IPS-NIHi7 (cell line): ENCODE results near the gene NEK4.

Experiments
- DNase-seq: peaks from one replicate; pipeline ENCODE4 v3.0.0; 2012; ENCODE audit warnings: mixed read lengths; ENCODE audit errors: extremely low spot score

Gene NEK4

GRCh38 chr3:52792961-52793695 is 22.4 kb upstream of the NEK4 start:
- DNase-seq = no peak

DNA sequence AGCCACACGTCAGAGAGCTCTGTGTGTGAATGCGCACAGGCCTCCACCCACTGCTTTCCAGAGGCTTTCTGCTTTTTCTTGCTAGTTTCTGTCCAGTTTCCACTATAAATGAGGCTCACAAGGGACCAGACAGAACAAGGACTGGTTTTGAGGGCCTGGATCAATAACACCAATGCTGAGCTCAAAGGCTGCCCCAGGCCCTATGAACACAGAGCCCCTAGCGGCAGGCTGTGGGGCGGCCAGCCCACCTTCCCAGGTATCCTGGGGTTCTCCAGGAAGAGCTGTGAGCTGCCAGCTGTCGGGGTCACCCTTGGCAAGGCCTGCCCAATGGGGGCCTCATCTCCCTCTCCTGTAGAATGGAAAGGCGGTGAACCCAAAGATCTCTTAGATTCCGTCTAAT is 21.7 kb upstream of the NEK4 start:
- peak; percentile 75 for DNase-seq

DNA sequence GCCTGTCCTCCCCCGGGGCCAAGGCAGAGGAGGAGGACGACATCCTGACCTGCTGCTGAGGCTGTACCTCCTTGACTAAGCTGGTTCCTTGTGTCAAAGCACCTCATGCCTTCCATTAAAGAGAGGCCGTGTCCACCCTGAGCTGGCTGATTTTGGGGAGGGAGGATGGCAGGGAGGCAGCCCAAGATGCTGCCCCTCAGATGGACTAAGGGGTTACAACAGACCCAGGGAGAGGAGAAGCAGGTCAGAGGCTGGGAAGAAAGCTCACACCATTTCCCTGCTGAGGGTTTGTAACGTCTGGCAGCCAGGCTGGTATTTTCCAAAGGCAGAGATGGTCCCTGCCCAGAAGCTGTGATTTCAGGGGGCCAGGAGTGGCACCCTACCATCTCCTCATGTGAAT is 21.2 kb upstream of the NEK4 start:
- DNase-seq = no peak

GRCh38 chr3:52791366-52791765 is 20.6 kb upstream of the NEK4 start:
- DNase-seq = no peak

DNA sequence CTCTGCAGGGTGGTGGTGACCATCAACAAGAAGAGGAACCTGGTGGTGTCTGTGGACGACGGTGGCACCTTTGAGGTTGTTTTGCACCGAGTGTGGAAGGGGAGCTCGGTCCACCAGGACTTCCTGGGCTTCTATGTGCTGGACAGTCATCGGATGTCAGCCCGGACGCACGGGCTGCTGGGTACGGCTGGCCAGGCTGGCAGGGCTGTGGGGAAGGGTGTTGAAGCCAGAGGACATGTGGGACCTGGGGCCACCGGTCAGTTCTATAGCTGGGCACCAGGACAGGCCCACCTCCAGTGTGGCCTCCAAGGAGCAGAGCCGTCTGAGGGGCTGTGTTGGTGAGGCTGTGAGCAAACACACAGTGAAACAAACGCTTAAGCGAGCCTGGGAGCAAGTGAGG is 20.0 kb upstream of the NEK4 start:
- DNase-seq = no peak

GRCh38 chr3:52790337-52790736 is 19.6 kb upstream of the NEK4 start:
- no peak for DNase-seq

DNA sequence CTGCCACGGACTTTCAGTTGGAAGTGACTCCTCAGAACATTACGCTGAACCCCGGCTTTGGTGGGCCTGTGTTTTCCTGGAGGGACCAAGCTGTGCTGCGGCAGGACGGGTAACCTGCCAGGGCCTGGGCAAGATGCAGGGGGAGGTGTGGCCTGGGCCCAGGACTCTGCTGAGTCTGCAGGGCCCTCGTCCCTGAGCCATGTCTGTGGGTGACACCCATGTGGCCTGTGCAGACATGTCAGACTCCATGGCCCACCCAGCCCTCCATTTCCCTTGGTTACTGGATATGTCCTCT is 19.0 kb upstream of the NEK4 start:
- DNase-seq = no peak

DNA sequence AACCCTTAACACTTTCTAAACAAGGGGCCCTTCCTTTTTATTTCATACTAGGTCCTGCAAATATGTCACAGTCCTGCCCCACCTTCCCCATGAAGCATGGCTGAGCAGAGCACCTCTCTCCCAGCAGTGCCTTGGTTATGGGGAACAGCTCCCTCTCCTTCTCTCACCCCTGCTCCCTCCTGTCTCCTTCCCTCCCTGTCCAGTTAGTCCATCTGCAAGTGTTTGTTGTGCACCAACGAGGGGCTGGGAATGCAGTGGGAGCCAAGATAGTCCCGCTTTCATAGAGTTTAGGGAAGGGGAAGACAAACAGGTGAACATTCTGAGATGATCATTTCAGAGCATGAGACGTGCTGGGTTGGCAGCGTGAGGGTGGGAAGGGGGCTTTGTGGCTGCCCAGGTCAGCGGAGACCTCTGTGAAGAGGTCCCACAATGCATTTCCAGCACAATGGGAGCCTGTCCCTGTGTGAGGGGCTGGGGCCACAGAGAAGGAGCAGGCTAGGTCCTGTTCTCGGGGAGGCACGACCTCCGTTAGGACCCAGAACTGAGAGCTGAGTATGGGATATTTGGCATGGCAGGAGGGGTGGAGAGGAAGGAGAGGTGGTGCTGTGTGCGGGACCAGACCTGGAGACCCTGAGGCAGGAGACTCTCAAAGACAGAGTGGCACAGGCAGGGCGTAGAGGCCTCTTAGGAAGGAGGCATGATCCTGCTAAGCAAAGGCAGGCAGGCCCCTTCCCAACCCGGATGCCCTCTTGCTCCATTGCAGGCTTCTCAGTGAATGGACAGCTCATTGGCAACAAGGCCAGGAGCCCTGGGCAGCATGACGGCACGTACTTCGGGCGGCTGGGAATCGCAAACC is 18.4 kb upstream of the NEK4 start:
- DNase-seq = no peak

- DNase-seq = no peak
Measured at GRCh38 chr3:52787672-52788625, 17.2 kb upstream of the NEK4 start.

GRCh38 chr3:52787246-52787645 is 16.5 kb upstream of the NEK4 start:
- DNase-seq = no peak

DNA sequence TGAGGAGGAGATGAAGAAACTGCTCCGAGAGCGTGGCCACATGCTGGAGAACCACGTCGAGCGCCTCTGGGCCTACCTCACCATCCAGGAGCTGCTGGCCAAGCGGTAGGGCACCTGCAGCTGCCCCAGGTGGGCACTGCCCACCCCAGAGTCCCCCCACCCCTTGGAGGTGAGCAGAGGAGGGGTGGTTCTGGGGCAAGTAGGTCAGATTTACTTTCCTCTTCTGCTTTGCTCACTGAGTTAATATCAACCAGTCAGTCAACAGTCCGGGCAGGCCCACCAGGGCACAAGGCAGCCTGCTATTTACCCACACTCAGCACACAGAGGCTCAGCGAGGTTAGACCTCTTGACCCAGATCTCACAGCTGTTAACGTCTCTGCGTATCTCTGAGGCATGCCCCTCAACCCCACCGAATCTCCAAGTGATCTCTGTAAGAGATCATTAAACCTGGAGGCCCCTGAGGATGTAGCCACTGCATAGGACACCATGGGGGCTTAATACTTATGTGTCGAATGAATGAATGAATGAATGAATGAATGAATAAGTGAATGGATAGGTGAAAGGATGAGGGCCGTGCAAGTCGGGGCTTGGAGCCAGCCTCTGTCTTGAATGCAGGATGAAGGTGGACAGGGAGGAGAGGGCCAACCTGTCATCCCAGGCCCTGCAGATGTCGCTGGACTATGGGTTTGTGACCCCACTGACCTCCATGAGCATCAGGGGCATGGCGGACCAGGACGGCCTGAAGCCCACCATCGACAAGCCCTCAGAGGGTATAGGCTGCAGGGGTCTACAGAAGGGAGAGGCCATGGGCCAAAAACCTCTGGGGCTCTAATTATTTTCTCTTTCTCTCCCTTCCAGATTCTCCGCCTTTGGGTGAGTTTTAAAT is 15.8 kb upstream of the NEK4 start:
- DNase-seq = no peak

GRCh38 chr3:52784931-52785590 is 14.3 kb upstream of the NEK4 start:
- DNase-seq = no peak

- no peak for DNase-seq
Measured at GRCh38 chr3:52784021-52784621, 13.4 kb upstream of the NEK4 start.

DNA sequence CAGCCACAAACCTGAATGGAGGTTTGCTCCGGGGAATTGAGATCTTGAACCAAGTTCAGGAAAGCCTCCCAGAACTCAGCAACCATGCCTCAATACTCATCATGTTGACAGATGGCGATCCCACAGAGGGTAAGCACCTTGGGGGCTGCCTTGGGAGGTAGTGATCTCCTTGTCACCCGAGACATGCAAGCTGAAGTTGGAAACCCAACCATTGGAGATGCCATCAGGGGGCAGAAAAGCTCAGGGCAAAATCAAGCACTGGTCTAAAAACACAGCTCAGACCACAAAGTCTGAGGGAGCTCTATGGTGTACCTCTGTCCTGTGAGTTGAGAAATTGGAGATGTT is 12.4 kb upstream of the NEK4 start:
- DNase-seq = no peak

DNA sequence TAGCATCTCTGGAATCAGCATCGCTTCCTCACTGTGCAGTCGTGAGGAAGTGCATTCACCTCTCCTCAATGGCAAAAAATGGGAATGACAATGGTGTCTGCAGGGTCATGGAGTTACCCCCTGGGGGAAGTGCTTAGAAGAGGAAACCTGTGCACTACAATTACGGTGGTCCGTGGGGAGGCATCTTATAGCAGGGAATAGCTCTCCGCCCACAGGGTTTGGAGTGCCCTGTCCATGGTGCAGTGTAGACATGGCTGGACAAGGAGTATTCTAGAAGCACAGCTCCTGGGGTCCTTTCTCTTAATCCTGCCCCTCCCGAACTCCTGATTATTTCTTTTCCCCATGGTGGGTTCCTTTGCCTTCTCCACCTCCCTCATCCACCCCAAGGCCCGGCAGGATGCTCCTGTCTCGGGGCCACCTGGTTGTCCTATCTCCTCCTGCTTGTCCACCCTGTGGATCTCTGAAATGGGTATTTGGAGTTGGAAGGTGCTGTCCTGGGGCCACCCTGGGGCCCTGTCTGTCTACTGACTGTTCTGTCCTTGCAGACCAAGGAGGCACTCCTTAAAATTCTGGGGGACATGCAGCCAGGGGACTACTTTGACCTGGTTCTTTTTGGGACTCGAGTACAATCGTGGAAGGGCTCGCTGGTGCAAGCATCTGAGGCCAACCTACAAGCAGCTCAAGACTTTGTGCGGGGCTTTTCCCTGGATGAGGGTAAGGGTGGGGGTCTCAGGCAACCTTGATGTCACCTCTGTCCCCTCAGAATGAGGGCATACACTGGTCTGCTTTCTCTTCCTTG is 11.9 kb upstream of the NEK4 start:
- DNase-seq = no peak

DNA sequence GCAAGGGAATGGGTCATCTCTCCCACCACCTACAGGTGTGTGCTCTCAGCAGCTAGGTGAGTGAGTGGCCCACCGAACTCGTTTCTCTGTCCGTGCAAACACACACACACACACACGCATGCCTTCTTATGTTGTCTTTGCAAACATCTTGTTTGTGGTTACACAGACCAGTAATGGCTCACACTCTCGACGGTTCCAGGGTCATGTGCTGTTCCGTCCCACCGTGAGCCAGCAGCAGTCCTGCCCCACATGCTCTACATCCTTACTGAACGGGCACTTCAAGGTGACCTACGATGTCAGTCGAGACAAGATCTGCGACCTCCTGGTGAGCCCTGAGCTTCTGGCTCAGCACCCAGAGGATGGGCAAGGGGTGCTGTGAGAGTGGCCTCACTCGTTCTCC is 11.0 kb upstream of the NEK4 start:
- DNase-seq = no peak

- DNase-seq = no peak
Measured at GRCh38 chr3:52779837-52780585, 9.3 kb upstream of the NEK4 start.

- DNase-seq = no peak
Measured at GRCh38 chr3:52779011-52779836, 8.5 kb upstream of the NEK4 start.
